H9 (cell line): ENCODE measurements around the gene TUBB1. TPM values are rescaled to one million over a fixed set of nuclear protein-coding genes. Genes with fewer than 3 reads are reported as not detected.

Source experiments
- DNase-seq: peaks from one replicate; pipeline ENCODE4 v3.0.0-alpha.2; 2017
- H2AFZ ChIP-seq: one replicate; pipeline ENCODE4 v1.6.1; 2013; ENCODE audit warnings: mild to moderate bottlenecking, low read length, control low read depth, moderate library complexity
- H2AK5ac ChIP-seq: 2 replicates; pipeline ENCODE4 v1.6.1; 2013; ENCODE audit warnings: low read length, control low read depth, mixed read lengths; ENCODE audit not compliant: insufficient read length
- H2BK120ac ChIP-seq: one replicate; pipeline ENCODE4 v1.6.1; 2013; ENCODE audit warnings: low read depth, mild to moderate bottlenecking, low read length, control low read depth, inconsistent platforms; ENCODE audit not compliant: poor library complexity, severe bottlenecking
- H2BK12ac ChIP-seq: 2 replicates; pipeline ENCODE4 v1.6.1; 2013; ENCODE audit warnings: low read length, control low read depth, mixed read lengths, low read depth; ENCODE audit not compliant: insufficient read length
- H2BK15ac ChIP-seq: 2 replicates; pipeline ENCODE4 v1.6.1; 2013; ENCODE audit warnings: low read depth, low read length, control low read depth
- H2BK20ac ChIP-seq: one replicate; pipeline ENCODE4 v1.6.1; 2013; ENCODE audit warnings: low read depth, mild to moderate bottlenecking, low read length, control low read depth, inconsistent platforms; ENCODE audit not compliant: poor library complexity, severe bottlenecking
- H2BK5ac ChIP-seq: 2 replicates; pipeline ENCODE4 v1.6.1; 2013; ENCODE audit warnings: low read length, control low read depth, mixed read lengths; ENCODE audit not compliant: insufficient read length
- H3K14ac ChIP-seq: 2 replicates; pipeline ENCODE4 v1.6.1; 2013; ENCODE audit warnings: low read length, control low read depth; ENCODE audit not compliant: insufficient read depth
- H3K18ac ChIP-seq: 2 replicates; pipeline ENCODE4 v1.6.1; 2013; ENCODE audit warnings: low read depth, mild to moderate bottlenecking, mixed read lengths, low read length, control low read depth; ENCODE audit not compliant: insufficient read length
- H3K23ac ChIP-seq: 2 replicates; pipeline ENCODE4 v1.6.1; 2013; ENCODE audit warnings: low read length, control low read depth, mixed read lengths, low read depth; ENCODE audit not compliant: insufficient read length
- H3K23me2 ChIP-seq: 2 replicates; pipeline ENCODE4 v1.6.1; 2013; ENCODE audit warnings: low read depth, mild to moderate bottlenecking, mixed read lengths, low read length, control low read depth; ENCODE audit not compliant: insufficient read length, poor library complexity, severe bottlenecking
- H3K27ac ChIP-seq: 2 replicates; pipeline ENCODE4 v1.5.1; 2013; ENCODE audit warnings: low read length, control low read depth, mixed read lengths, low read depth; ENCODE audit not compliant: insufficient read length
- H3K27me3 ChIP-seq: 2 replicates; pipeline ENCODE4 v1.6.1; 2013; ENCODE audit warnings: low read length, control low read depth, inconsistent platforms; ENCODE audit not compliant: insufficient read depth
- H3K4ac ChIP-seq: 2 replicates; pipeline ENCODE4 v1.6.1; 2013; ENCODE audit warnings: low read depth, mild to moderate bottlenecking, control low read depth, inconsistent platforms, low read length, moderate library complexity
- H3K4me1 ChIP-seq: 2 replicates; pipeline ENCODE4 v1.6.1; 2013; ENCODE audit warnings: low read length, control low read depth, inconsistent platforms; ENCODE audit not compliant: insufficient read depth
- H3K4me2 ChIP-seq: 2 replicates; pipeline ENCODE4 v1.6.1; 2013; ENCODE audit warnings: low read length, control low read depth, mixed read lengths; ENCODE audit not compliant: insufficient read length, insufficient read depth
- H3K56ac ChIP-seq: 2 replicates; pipeline ENCODE4 v1.6.1; 2013; ENCODE audit warnings: low read depth, mild to moderate bottlenecking, mixed read lengths, low read length, control low read depth; ENCODE audit not compliant: insufficient read length
- H3K79me1 ChIP-seq: 2 replicates; pipeline ENCODE4 v1.6.1; 2013; ENCODE audit warnings: low read depth, mild to moderate bottlenecking, moderate library complexity, low read length, control low read depth, inconsistent platforms; ENCODE audit not compliant: insufficient read depth, poor library complexity, severe bottlenecking
- H3K79me2 ChIP-seq: 2 replicates; pipeline ENCODE4 v1.6.1; 2013; ENCODE audit warnings: low read length, control low read depth, inconsistent platforms; ENCODE audit not compliant: insufficient read depth
- H3K9ac ChIP-seq: 2 replicates; pipeline ENCODE4 v1.6.1; 2013; ENCODE audit warnings: low read length, control low read depth, mixed read lengths; ENCODE audit not compliant: insufficient read length; ENCODE audit errors: extremely low read depth
- H3K9me3 ChIP-seq: one replicate; pipeline ENCODE4 v1.6.1; 2013; ENCODE audit warnings: low read depth, low read length, inconsistent platforms; ENCODE audit not compliant: control insufficient read depth
- H3T11ph ChIP-seq: one replicate; pipeline ENCODE4 v1.6.1; 2013; ENCODE audit warnings: mild to moderate bottlenecking, low read length, control low read depth, inconsistent platforms
- H4K20me1 ChIP-seq: one replicate; pipeline ENCODE4 v1.6.1; 2013; ENCODE audit not compliant: control insufficient read depth, insufficient read length, insufficient read depth
- H4K5ac ChIP-seq: 2 replicates; pipeline ENCODE4 v1.6.1; 2013; ENCODE audit warnings: low read depth, mild to moderate bottlenecking, mixed read lengths, low read length, control low read depth; ENCODE audit not compliant: insufficient read length
- H4K8ac ChIP-seq: replicated peaks from 2 replicates; pipeline ENCODE4 v1.6.1; 2013; ENCODE audit warnings: low read length, control low read depth, mixed read lengths, low read depth; ENCODE audit not compliant: insufficient read length
- H4K91ac ChIP-seq: 2 replicates; pipeline ENCODE4 v1.6.1; 2013; ENCODE audit warnings: low read depth, mild to moderate bottlenecking, moderate library complexity, mixed read lengths, low read length, control low read depth; ENCODE audit not compliant: insufficient read length
- H3K27ac Mint-ChIP-seq, 3 experiments: 2 replicates in 2 of 3; 3 replicates in 1 of 3; pipeline ENCODE4 v1.8.0; 2020 to 2021; ENCODE audit warnings: mixed read lengths in 3 of 3, mild to moderate bottlenecking in 1 of 3, moderate library complexity in 1 of 3
- H3K27me3 Mint-ChIP-seq: 2 replicates; pipeline ENCODE4 v1.8.0; 2021; ENCODE audit warnings: low read depth, mild to moderate bottlenecking, moderate library complexity, mixed read lengths
- H3K36me3 Mint-ChIP-seq, 3 experiments: 2 replicates in 2 of 3; 3 replicates in 1 of 3; pipeline ENCODE4 v1.8.0; 2020 to 2021; ENCODE audit warnings: low read depth in 3 of 3, mixed read lengths in 3 of 3; ENCODE audit not compliant: insufficient read depth in 1 of 3
- H3K4me1 Mint-ChIP-seq, 2 experiments: 2 replicates each; pipeline ENCODE4 v1.8.0; 2020; ENCODE audit warnings: mixed read lengths in 2 of 2
- H3K4me3 Mint-ChIP-seq, 2 experiments: 2 replicates in 1 of 2; 3 replicates in 1 of 2; pipeline ENCODE4 v1.8.0; 2020 to 2021; ENCODE audit warnings: mild to moderate bottlenecking in 2 of 2, mixed read lengths in 2 of 2, moderate library complexity in 1 of 2
- H3K9me3 Mint-ChIP-seq, 2 experiments: 2 replicates in 1 of 2; 3 replicates in 1 of 2; pipeline ENCODE4 v1.8.0; 2020; ENCODE audit warnings: mild to moderate bottlenecking in 2 of 2, mixed read lengths in 2 of 2, moderate library complexity in 1 of 2
- WGBS: extraction: QIAGEN DNeasy Blood & Tissue Kit; methylation state at CpG from one replicate; pipeline ENCODE4 v1.1.7; 2013; ENCODE audit warnings: missing lambda C conversion rate, low lambda C conversion rate, mixed read lengths; ENCODE audit not compliant: insufficient read length; ENCODE audit errors: extremely low coverage; 5-methylcytosine and 5-hydroxymethylcytosine counted together
- total RNA-seq: library from RNA; stranded (reverse); gene quantifications from 2 replicates; pipeline ENCODE4 v1.2.1, GENCODE V29; 2021
- TF ChIP-seq, protein P1 (sequence below): fragments of 200-600 bp; sonication (generic); conservative IDR thresholded peaks from 3 replicates; pipeline ENCODE4 v1.8.0; 2021; ENCODE audit warnings: antibody characterized with exemption, mild to moderate bottlenecking

The TUBB1 gene
- total RNA-seq, 1 experiment from 2014 or later = not detected

DNA sequence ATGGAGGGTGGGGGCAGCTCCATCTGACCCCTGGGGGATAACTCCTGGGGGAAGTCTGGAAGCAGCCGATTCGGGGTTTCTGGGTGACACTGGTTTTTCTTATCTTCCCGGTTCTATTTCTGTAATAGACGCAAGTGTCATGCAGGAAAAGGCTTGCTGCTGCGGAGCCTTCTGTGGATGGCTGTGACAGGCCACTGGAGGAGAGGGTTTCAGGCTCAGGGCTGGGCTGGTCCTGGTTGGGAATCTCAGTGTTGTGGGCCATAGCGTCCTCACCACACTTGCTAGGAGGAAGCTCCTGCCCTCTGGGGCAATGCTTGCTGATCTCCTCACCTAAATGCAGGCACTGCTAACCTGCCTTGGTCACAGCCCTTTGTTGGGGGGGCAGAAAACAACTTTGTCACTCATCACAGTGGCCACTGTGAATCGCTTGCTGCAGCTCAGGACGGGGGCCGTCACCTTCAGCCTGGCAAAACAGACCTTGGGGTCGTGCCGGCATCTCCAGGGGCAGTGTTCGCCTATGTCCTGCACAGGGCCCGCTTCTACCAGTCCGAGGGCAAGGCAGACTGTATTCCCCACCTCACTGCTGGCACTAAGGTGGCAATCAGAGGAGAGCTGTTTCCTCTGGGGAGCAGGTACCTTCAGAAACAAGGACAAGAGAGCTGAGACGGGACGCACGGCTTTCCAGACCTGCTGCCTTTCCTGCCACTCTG, 4.4 kb upstream of the TUBB1 start:
- Histone ChIP-seq H4K91ac (no peak overlapping the region), H3K23ac (no peak overlapping the region), H3K56ac (no peak overlapping the region), H3K27ac (no peak overlapping the region), H2BK120ac (no peak overlapping the region), H3K18ac (no peak overlapping the region), H3K4me2 (no peak overlapping the region), H3K4ac (no peak overlapping the region), H3K9ac (no peak overlapping the region), H3K79me1 (no peaks in the 10 kb centered on the region), H4K20me1 (no peaks in the 10 kb centered on the region), H2BK20ac (no peak overlapping the region), H4K8ac (no peak overlapping the region), H3K9me3 (no peaks in the 10 kb centered on the region), H3K23me2 (no peaks in the 10 kb centered on the region), H3K27me3 (no peaks in the 10 kb centered on the region), H3T11ph (no peak overlapping the region), H2BK12ac (no peak overlapping the region), H2AFZ (no peak overlapping the region), H4K5ac (no peak overlapping the region), H2BK5ac (no peak overlapping the region), H3K79me2 (no peaks in the 10 kb centered on the region), H2BK15ac (no peak overlapping the region), H3K14ac (no peak overlapping the region), H3K4me1 (peaks cover 7% of the 10 kb centered on the region; the same call in 1 of the 2 replicates), H2AK5ac (no peak overlapping the region)
- Mint-ChIP-seq H3K4me3 (no peak overlapping the region), H3K9me3 (no peaks in the 10 kb centered on the region), H3K4me1 (peaks cover 16 to 22% of the 10 kb centered on the region in 2 experiments; a peak in 3 of 4 replicates), H3K27ac (no peak overlapping the region), H3K27me3 (peaks cover 30% of the 10 kb centered on the region), H3K36me3 (no peaks in the 10 kb centered on the region; a peak in 1 of 7 replicates)
- DNase-seq = no peak
- WGBS = no CpG with 5 or more reads among the region's 17 CpGs
- TF ChIP-seq, protein P1, sequence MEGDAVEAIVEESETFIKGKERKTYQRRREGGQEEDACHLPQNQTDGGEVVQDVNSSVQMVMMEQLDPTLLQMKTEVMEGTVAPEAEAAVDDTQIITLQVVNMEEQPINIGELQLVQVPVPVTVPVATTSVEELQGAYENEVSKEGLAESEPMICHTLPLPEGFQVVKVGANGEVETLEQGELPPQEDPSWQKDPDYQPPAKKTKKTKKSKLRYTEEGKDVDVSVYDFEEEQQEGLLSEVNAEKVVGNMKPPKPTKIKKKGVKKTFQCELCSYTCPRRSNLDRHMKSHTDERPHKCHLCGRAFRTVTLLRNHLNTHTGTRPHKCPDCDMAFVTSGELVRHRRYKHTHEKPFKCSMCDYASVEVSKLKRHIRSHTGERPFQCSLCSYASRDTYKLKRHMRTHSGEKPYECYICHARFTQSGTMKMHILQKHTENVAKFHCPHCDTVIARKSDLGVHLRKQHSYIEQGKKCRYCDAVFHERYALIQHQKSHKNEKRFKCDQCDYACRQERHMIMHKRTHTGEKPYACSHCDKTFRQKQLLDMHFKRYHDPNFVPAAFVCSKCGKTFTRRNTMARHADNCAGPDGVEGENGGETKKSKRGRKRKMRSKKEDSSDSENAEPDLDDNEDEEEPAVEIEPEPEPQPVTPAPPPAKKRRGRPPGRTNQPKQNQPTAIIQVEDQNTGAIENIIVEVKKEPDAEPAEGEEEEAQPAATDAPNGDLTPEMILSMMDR = no peak
